A673 (cell line): ENCODE measurements around the gene PRKG1.

ENCODE experiments used
- CTCF ChIP-seq: fragments of 300-800, 200-600 bp; sonication (generic); conservative IDR thresholded peaks from 2 replicates; pipeline ENCODE4 v1.5.1; 2017; ENCODE audit warnings: low read depth, mild to moderate bottlenecking, antibody characterized with exemption, low read length, moderate library complexity, mixed read lengths
- EZH2 ChIP-seq: fragments of 200-600 bp; sonication (generic); IDR thresholded peaks from 2 replicates; pipeline ENCODE4 v1.6.1; 2017; ENCODE audit warnings: borderline replicate concordance, low read depth, mild to moderate bottlenecking, mixed read lengths, antibody characterized with exemption, low read length; ENCODE audit not compliant: poor library complexity, severe bottlenecking

GRCh38 chr10:51375790-51376189 is 301.5 kb downstream of the PRKG1 start:
- TF ChIP-seq CTCF (no peak), EZH2 (no peak)
